ENCODE results near the gene TEAD4.

DNA sequence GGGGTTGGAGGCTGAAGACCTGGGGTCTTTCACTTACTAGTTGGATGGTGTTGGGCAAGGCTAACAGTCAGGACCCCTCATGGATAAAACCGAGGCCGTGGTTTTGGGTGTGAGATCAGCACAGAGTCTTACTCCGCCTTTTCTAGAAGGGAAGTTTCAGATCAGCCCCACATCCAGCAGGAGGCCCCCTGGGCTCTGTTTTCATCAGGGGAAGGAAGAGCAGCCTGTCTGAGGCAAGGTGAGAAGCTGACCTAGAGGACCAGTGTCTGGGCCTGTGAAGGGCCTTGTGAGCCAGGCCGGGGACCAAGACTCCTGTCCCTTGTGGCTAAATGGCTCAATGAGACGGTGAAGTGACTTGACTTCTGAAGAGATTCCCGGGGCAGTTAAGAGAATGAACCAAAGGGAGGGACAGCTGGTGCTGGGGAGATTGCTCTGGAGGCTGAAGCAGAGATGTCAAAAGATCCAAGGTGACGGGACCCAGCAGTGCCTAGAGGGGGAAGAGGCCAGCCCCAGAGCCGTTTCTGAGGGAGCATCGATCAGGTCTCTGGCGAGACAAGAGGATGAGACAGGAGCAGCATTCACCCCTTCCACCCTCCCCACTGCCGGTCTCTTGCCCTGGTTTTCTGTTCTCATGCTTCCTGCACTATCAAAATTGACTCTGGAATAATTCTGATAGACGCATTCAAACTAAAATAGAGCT is 77.9 kb downstream of the TEAD4 start:
- TF ChIP-seq, protein P1, sequence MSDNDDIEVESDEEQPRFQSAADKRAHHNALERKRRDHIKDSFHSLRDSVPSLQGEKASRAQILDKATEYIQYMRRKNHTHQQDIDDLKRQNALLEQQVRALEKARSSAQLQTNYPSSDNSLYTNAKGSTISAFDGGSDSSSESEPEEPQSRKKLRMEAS (CRISPR knock-in tag; IDR thresholded peaks at IDR 0.05), result no peak
- TF ChIP-seq JUN (CRISPR knock-in tag; IDR thresholded peaks at IDR 0.05), result no peak
- no peak for TF ChIP-seq FOXP1 (CRISPR knock-in tag; IDR thresholded peaks at IDR 0.05; ENCODE audit: borderline replicate concordance)
- TF ChIP-seq, protein P2, sequence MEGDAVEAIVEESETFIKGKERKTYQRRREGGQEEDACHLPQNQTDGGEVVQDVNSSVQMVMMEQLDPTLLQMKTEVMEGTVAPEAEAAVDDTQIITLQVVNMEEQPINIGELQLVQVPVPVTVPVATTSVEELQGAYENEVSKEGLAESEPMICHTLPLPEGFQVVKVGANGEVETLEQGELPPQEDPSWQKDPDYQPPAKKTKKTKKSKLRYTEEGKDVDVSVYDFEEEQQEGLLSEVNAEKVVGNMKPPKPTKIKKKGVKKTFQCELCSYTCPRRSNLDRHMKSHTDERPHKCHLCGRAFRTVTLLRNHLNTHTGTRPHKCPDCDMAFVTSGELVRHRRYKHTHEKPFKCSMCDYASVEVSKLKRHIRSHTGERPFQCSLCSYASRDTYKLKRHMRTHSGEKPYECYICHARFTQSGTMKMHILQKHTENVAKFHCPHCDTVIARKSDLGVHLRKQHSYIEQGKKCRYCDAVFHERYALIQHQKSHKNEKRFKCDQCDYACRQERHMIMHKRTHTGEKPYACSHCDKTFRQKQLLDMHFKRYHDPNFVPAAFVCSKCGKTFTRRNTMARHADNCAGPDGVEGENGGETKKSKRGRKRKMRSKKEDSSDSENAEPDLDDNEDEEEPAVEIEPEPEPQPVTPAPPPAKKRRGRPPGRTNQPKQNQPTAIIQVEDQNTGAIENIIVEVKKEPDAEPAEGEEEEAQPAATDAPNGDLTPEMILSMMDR (IDR thresholded peaks at IDR 0.05), result no peak
- TF ChIP-seq ETV6 (CRISPR knock-in tag; IDR thresholded peaks at IDR 0.05), result no peak
- TF ChIP-seq, protein P3, sequence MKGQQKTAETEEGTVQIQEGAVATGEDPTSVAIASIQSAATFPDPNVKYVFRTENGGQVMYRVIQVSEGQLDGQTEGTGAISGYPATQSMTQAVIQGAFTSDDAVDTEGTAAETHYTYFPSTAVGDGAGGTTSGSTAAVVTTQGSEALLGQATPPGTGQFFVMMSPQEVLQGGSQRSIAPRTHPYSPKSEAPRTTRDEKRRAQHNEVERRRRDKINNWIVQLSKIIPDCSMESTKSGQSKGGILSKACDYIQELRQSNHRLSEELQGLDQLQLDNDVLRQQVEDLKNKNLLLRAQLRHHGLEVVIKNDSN (CRISPR knock-in tag; IDR thresholded peaks at IDR 0.05), result no peak
- TF ChIP-seq, protein P4, sequence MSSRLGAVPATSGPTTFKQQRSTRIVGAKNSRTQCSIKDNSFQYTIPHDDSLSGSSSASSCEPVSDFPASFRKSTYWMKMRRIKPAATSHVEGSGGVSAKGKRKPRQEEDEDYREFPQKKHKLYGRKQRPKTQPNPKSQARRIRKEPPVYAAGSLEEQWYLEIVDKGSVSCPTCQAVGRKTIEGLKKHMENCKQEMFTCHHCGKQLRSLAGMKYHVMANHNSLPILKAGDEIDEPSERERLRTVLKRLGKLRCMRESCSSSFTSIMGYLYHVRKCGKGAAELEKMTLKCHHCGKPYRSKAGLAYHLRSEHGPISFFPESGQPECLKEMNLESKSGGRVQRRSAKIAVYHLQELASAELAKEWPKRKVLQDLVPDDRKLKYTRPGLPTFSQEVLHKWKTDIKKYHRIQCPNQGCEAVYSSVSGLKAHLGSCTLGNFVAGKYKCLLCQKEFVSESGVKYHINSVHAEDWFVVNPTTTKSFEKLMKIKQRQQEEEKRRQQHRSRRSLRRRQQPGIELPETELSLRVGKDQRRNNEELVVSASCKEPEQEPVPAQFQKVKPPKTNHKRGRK (CRISPR knock-in tag; IDR thresholded peaks at IDR 0.05; ENCODE audit: borderline replicate concordance), result no peak
- TF ChIP-seq ZBTB21 (CRISPR knock-in tag; IDR thresholded peaks at IDR 0.05; ENCODE audit: borderline replicate concordance), result no peak
- TF ChIP-seq, protein P5, sequence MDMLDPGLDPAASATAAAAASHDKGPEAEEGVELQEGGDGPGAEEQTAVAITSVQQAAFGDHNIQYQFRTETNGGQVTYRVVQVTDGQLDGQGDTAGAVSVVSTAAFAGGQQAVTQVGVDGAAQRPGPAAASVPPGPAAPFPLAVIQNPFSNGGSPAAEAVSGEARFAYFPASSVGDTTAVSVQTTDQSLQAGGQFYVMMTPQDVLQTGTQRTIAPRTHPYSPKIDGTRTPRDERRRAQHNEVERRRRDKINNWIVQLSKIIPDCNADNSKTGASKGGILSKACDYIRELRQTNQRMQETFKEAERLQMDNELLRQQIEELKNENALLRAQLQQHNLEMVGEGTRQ (CRISPR knock-in tag; IDR thresholded peaks at IDR 0.05), result no peak

Data from WTC11 (cell line).